ENCODE data around the gene ALPK1. TPM values are rescaled to one million over a fixed set of nuclear protein-coding genes. Genes with fewer than 3 reads are reported as not detected.

The ALPK1 gene
- total and polyA plus RNA-seq, 2 of the 8 experiments (the other 6 are each of a cell fraction or from before 2014, with no cell fraction given) = 0.08 to 0.43 TPM

GRCh38 chr4:112410804-112411203, 113.6 kb downstream of the ALPK1 start:
- H3K4me1 ChIP-seq (replicated peaks in 1 of 4; ENCODE audit: control insufficient read depth in 3 of 4, insufficient read depth in 4 of 4, low read length in 3 of 4) = peaks cover 0 to 15% (median 5%) of the 10 kb centered on the region in 4 experiments; a peak in 5 of 7 replicates
- POLR2A ChIA-PET (ENCODE audit: partially characterized antibody) = no interaction called here

More at GRCh38 chr4:112410804-112411203, 113.6 kb downstream of the ALPK1 start:
- Histone ChIP-seq H3K9ac (replicated peaks in 1 of 4; ENCODE audit: extremely low read depth in 1 of 4, low read depth in 3 of 4, low read length in 3 of 4) (no peak overlapping the region), H2BK15ac (ENCODE audit: low read length) (no peak overlapping the region), H3K27ac (ENCODE audit: low read depth, low read length) (no peak overlapping the region), H4K91ac (replicated peaks; ENCODE audit: insufficient read length, low read length) (no peak overlapping the region), H4K20me1 (replicated peaks in 1 of 2; ENCODE audit: control insufficient read depth in 1 of 2, insufficient read depth in 2 of 2, low read length in 2 of 2) (no peaks in the 10 kb centered on the region), H3K36me3 (ENCODE audit: control insufficient read depth in 2 of 4, insufficient read depth in 4 of 4, low read length in 3 of 4) (no peaks in the 10 kb centered on the region), H3K4ac (replicated peaks; ENCODE audit: insufficient read length, low read depth, low read length) (no peak overlapping the region), H3K56ac (replicated peaks; ENCODE audit: insufficient read length, low read depth, low read length) (no peak overlapping the region), H3K23me2 (ENCODE audit: low read depth, low read length) (no peaks in the 10 kb centered on the region), H3K23ac (ENCODE audit: insufficient read length) (no peak overlapping the region), H2BK5ac (ENCODE audit: low read depth, low read length) (no peak overlapping the region), H2AK5ac (ENCODE audit: low read depth, low read length) (no peak overlapping the region), H2AFZ (ENCODE audit: low read length) (no peak overlapping the region), H4K5ac (ENCODE audit: insufficient read length, low read depth, low read length) (no peak overlapping the region), H3K4me3 (ENCODE audit: extremely low read depth in 1 of 4, insufficient read depth in 2 of 4, low read depth in 3 of 4, low read length in 4 of 4) (no peak overlapping the region), H3K9me3 (ENCODE audit: insufficient read depth in 2 of 2, low read depth in 1 of 2, low read length in 1 of 2) (no peaks in the 10 kb centered on the region), H4K8ac (ENCODE audit: extremely low read depth, insufficient read depth, low read length) (no peak overlapping the region), H2BK12ac (ENCODE audit: low read depth, low read length) (no peak overlapping the region), H2BK20ac (ENCODE audit: low read length) (no peak overlapping the region), H3K18ac (ENCODE audit: extremely low read depth, low read length) (no peak overlapping the region), H3K4me2 (ENCODE audit: insufficient read depth in 1 of 2, low read depth in 2 of 2, low read length in 2 of 2) (no peak overlapping the region; a peak in 1 of 4 replicates), H3K27me3 (replicated peaks in 1 of 4; ENCODE audit: control insufficient read depth in 3 of 4, extremely low read depth in 1 of 4, insufficient read depth in 3 of 4, low read length in 3 of 4) (no peaks in the 10 kb centered on the region), H3K79me2 (ENCODE audit: control insufficient read depth in 1 of 2, insufficient read depth in 2 of 2, low read length in 2 of 2) (no peaks in the 10 kb centered on the region), H3K79me1 (ENCODE audit: low read depth, low read length) (no peaks in the 10 kb centered on the region), H2BK120ac (replicated peaks; ENCODE audit: low read depth, low read length) (no peak overlapping the region), H3K14ac (ENCODE audit: insufficient read length) (no peak overlapping the region)
- TF ChIP-seq HDAC2 (IDR thresholded peaks at IDR 0.05; ENCODE audit: borderline replicate concordance in 1 of 2, low read depth in 2 of 2, low read length in 2 of 2) (no peak), ZNF274 (IDR thresholded peaks at IDR 0.05; ENCODE audit: borderline replicate concordance, extremely low read depth, low read length) (no peak), KDM5A (IDR thresholded peaks at IDR 0.05; ENCODE audit: low read length) (no peak), EP300 (IDR thresholded peaks at IDR 0.05; ENCODE audit: borderline replicate concordance in 1 of 2, low read depth in 2 of 2, low read length in 2 of 2) (no peak), ASH2L (IDR thresholded peaks at IDR 0.05; ENCODE audit: low read length) (no peak), RNF2 (IDR thresholded peaks at IDR 0.05; ENCODE audit: borderline replicate concordance, low read depth, low read length, missing control alignments, poor library complexity, severe bottlenecking) (no peak), KDM1A (IDR thresholded peaks at IDR 0.05; ENCODE audit: borderline replicate concordance, low read length) (no peak), JUN (IDR thresholded peaks at IDR 0.05; ENCODE audit: low read depth, low read length) (no peak), E2F6 (IDR thresholded peaks at IDR 0.05) (no peak)
- 83 to 100% methylated on average over 2 to 7 of the region's 7 CpGs for WGBS, 2 experiments (ENCODE audit: extremely low coverage in 1 of 2, insufficient coverage in 1 of 2, insufficient read length in 1 of 2, insufficient replicate concordance in 2 of 2, low coverage in 1 of 2, low lambda C conversion rate in 2 of 2, missing lambda C conversion rate in 1 of 2)
- FAIRE-seq (no peak), DNase-seq (ENCODE audit: low read depth in 1 of 2, low spot score in 2 of 2) (no peak)
- CTCF ChIA-PET (ENCODE audit: partially characterized antibody) = interaction anchor here (1.3 to 2.6 kb wide), 3 partner anchors 7 to 106 kb away, joined by 4 to 9 read pairs (median 5); no protein-coding TSS in a partner anchor
